DMS 273 (cell line): ENCODE data around the gene DAPK1.

Experiments
- DNase-seq: peaks from one replicate; lab custom pipeline; 2025; ENCODE audit not compliant: unreplicated experiment; lab: John Stamatoyannopoulos, UW

DAPK1 gene

GRCh38 chr9:87590996-87591395 lies 93.3 kb downstream of the DAPK1 start:
- no peak for DNase-seq

GRCh38 chr9:87592554-87593358 lies 95.1 kb downstream of the DAPK1 start:
- DNase-seq: peak; percentile 79

- DNase-seq: no peak
Measured at GRCh38 chr9:87593359-87593980, 95.8 kb downstream of the DAPK1 start.

DNA sequence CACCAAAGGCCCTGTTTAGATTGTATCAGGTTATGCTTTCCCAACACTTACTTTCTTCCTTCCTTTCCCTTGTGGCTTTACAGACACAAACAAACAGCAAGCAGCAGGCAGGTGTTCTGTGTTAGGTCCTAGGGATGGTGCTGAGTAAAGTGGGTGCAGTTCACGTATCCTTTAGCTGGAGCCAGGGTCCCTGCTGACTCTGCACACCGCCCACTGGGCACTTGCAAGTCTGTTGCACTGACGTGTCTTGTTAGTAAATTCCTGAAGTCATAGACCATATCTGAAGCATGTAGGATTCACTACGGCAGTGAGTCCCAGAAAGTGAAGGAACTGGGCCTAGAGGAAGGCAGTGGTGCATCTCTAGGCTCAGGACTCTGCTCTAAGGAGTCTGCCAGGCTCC lies 96.5 kb downstream of the DAPK1 start:
- no peak for DNase-seq

DNA sequence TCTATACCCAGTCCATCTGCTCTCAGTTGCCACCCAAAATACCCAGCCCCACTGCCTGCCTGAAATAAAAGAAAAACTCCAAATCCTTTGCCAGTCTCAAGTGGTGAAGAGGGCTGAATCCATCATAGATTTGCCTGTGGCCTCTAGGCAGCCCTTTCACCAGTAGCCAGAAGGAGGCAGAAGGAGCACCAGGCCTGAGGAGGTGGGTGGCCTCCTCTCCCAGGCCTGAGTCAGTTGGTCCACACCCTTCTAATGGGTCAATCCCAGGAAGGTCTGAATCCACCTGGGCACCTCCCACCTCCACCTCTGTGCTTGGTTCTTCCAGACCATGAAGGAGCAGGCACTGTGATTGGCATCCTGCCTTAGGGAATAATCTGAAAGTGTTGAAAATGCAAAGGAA lies 97.0 kb downstream of the DAPK1 start:
- DNase-seq: no peak

DNA sequence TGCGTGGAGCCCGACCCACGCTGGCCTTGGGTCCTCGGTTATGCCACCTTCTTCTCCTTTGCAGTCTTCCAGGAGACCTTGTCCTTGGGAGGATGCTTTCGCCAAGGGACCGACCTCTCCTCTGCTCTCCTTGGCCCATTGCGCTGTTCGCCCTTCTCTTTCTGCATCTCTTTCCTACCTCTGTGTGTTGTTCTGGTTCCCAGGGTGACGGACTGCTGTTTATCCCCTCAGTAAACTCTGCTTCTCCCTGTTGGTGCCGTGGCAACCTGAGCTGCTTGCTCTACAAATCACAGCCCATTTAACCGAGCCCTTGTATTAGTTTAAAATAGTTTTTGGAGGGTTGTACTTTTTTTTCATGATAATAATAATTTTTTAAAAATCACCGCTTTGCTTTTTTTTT lies 97.9 kb downstream of the DAPK1 start:
- DNase-seq: no peak

- DNase-seq: peak; percentile 25
Measured at GRCh38 chr9:87596862-87597261, 99.2 kb downstream of the DAPK1 start.

DNA sequence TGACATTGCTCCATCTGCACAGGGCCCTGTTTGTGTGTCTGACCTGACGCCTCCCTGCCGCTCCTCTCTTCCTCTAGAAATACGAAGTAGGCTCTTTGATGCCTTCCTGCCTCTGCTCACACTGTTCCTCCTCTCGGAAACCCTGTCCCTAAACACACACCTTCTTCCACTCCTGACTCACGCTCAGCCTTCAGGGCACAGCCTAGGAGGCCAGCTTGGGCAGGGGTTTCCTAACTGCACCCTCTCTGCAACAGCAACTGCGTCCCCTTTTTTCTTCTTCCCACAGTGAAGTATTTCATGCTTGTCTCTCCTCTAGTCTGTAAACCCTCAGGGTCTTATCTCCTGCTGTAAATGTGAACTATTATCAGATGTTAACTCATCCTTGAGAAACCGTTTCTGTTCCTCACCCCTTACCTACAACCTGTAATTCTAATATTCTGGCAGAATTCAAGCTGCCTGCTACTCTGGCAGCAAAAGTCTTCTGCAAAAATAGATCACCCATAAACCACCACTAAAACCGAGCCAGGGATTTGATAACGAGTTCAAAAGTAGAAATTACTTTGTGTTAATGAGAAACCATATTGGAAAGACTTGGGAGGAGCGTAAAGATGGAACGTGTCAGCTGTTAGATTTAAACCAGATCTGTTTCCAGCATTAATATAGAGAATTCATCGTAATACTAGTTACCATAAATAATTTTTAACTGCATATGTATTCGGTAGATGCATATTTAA lies 100.2 kb downstream of the DAPK1 start:
- no peak for DNase-seq

DNA sequence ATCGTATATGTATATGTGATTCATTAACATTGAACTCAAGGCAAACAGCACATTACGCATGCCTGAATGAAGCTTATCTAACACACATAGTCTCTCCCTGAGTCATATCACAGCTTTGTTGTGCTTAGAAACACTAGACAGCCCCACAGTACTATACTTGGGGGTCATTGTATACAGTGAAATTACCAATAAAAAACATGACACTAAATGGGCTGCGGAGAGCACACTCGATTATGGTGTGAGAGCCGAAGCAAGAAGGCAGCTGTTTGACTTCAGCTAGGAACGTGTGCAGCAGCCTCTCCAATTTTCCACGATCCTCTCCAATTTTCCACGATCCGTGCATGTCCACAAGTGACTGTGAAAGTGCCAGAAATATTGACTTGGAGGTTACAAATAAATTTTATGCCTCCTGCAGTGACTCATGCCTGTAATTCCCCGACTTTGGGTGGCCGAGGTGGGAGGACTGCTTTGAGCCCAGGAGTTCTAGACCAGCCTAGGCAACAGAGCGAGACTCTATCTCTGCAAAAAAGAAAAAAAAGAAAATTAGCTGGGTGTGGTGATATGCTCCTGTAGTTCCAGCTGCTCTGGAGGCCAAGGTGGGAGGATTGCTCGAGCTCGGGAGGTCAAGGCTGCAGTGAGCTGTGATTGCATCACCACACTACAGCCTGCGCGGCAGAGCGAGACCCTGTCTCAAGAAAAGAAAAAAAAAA lies 102.4 kb downstream of the DAPK1 start:
- no peak for DNase-seq

- no peak for DNase-seq
Measured at GRCh38 chr9:87601176-87601575, 103.5 kb downstream of the DAPK1 start.

- DNase-seq: no peak
Measured at GRCh38 chr9:87601595-87601994, 103.9 kb downstream of the DAPK1 start.

- no peak for DNase-seq
Measured at GRCh38 chr9:87602933-87603643, 105.4 kb downstream of the DAPK1 start.

DNA sequence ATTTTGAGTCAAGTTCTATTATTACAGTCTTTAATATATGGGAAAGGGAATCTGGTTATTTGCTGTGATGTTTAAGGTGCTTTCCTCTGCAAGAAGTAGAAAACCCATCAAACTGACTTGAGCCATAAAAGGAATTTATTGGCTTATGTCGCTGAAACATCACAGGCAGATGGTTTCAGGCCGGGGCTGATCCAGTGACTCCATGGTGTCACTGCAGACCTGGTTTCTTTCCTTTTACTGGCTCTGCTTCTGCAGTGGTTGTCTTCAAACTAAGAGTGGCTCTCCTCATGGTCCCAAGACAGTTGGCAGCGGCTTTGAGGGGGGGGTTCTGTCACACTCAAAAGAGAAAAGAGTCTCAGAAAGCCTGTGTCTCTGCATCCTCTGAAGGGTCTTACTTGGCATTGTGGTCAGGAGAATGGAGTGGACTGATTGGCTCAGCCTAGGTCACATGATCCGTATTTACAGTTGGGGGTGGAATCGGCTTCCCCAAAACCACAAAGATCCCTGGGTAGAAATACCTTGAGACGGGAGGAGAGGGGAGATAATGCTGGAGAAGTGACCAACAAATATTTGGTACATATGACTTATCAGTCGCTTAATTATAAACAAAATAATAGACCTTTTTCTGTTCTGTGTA lies 106.3 kb downstream of the DAPK1 start:
- DNase-seq: no peak

DNA sequence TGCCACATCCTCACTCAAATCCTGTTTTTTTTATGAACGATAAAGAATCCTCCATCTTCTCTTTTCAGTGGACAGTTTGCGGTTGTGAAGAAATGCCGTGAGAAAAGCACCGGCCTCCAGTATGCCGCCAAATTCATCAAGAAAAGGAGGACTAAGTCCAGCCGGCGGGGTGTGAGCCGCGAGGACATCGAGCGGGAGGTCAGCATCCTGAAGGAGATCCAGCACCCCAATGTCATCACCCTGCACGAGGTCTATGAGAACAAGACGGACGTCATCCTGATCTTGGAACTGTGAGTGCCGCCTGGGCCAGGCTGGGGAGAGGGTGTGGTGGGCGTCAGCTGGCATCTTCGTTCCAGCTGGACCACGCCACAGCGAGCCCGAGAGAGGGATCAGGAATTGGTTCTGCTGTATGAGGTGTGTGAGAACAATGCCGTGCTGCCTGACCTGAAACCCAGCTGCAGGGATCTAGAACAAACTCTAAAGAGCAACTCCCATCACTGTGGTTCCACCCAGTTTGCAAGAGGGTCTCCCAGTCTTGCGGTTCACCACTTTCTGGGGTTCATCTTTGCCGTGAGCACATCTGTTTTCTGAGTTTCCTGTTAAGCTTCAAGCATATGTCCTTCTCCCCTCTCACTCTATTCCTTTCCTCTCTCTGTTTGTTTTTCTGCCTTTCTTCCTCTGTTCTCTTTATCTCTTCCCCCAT lies 107.4 kb downstream of the DAPK1 start:
- DNase-seq: no peak

DNA sequence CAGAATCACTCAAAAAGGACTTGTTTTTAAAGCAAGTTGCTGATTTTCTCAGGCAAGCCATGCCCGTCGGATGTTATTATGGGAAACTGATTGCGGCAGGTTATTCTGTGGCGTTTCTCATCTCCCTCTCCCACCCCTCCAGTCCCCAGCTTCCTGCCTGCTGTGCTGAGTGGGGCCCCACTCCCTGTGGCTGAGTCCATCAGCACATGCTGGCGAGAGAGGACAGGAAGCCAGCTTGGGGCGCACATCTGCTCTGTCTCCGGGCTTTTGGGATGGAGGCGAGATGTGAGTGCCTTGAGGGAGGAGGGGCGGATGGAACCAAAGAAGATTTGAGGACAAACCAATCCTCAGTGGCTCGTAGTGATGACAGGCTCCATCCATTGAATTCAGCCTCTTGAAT lies 108.0 kb downstream of the DAPK1 start:
- DNase-seq: no peak

GRCh38 chr9:87606841-87607521 lies 109.3 kb downstream of the DAPK1 start:
- no peak for DNase-seq

DNA sequence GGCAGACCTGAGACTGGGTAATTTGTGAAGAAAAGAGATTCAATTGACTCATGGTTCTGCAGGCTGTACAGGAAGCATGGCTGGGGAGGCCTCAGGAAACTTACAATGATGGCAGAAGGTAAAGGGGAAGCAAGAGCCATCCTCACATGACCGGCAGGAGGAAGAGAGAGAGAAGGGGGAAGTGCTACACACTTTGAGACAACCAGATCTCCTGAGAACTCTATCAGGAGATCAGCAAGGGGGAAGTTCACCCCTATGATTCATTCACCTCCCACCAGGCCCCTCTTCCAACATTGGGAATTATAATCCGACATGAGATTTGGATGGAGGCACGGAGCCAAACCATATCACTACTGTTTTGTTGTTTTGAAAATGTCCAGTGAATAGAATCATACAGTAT lies 110.2 kb downstream of the DAPK1 start:
- DNase-seq: no peak

DNA sequence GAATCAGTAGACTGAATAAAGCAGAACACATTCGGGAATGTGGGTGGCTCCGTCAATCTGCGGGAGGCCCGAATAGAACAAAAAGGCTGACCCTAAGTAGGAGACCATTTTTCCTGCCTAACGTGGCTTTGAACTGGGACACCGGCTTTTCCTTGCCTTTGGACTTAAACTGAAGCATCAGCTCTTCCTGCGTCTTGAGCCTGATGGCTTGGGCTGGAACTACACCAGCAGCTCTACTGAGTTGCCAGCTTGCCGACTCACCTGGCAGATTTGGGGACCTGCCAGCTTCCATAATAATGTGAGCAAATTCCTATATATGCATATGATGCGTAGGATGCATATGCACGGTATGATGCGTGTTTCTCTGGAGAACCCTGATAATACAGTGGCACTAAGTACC lies 111.3 kb downstream of the DAPK1 start:
- peak; percentile 2 for DNase-seq

- no peak for DNase-seq
Measured at GRCh38 chr9:87609486-87609885, 111.8 kb downstream of the DAPK1 start.
